IgD-negative memory B cell (primary cell): ENCODE data around the gene SHB. TPM values are rescaled to one million over a fixed set of nuclear protein-coding genes. Genes with fewer than 3 reads are reported as not detected.

Source experiments
- H3K27ac Mint-ChIP-seq, 3 donors: one replicate each; pipeline ENCODE4 v1.8.0; 2020 to 2022; ENCODE audit warnings: mild to moderate bottlenecking in 3 of 3, mixed read lengths in 3 of 3, moderate library complexity in 1 of 3
- H3K27me3 Mint-ChIP-seq: one replicate; pipeline ENCODE4 v1.8.0; 2021; ENCODE audit warnings: mixed read lengths
- H3K36me3 Mint-ChIP-seq: one replicate; pipeline ENCODE4 v1.8.0; 2020; ENCODE audit warnings: mild to moderate bottlenecking, mixed read lengths
- H3K4me1 Mint-ChIP-seq, 3 donors: one replicate each; pipeline ENCODE4 v1.8.0; 2020 to 2022; ENCODE audit warnings: mixed read lengths in 3 of 3, mild to moderate bottlenecking in 1 of 3
- H3K4me3 Mint-ChIP-seq, 4 donors: one replicate each; pipeline ENCODE4 v1.8.0; 2020 to 2022; ENCODE audit warnings: mild to moderate bottlenecking in 4 of 4, mixed read lengths in 4 of 4, moderate library complexity in 3 of 4
- H3K9me3 Mint-ChIP-seq, 3 donors: one replicate each; pipeline ENCODE4 v1.8.0; 2020 to 2021; ENCODE audit warnings: mixed read lengths in 3 of 3, mild to moderate bottlenecking in 1 of 3
- polyA plus RNA-seq: library from polyadenylated mRNA; unstranded; fragments of 300-500 nt; fragmentation: Illumina TruSeq; gene quantifications from one replicate; pipeline ENCODE4 v1.2.3, GENCODE V29; 2021

Gene SHB
- polyA plus RNA-seq, 1 donor from 2014 or later = not detected

- Mint-ChIP-seq H3K4me1 (peaks cover 0 to 5% (median 3%) of the 10 kb centered on the region in 3 donors), H3K36me3 (peaks cover 4% of the 10 kb centered on the region), H3K27ac (no peak overlapping the region), H3K4me3 (no peak overlapping the region), H3K9me3 (peaks cover 0 to 2% (median 0%) of the 10 kb centered on the region in 3 donors), H3K27me3 (no peaks in the 10 kb centered on the region)
Measured at GRCh38 chr9:37880916-37881479, 188.0 kb downstream of the SHB start.

GRCh38 chr9:37876376-37876775 is 192.7 kb downstream of the SHB start:
- Mint-ChIP-seq H3K9me3 (peaks cover 0 to 2% (median 0%) of the 10 kb centered on the region in 3 donors), H3K4me3 (no peak overlapping the region), H3K27ac (no peak overlapping the region), H3K4me1 (peaks cover 0 to 3% (median 0%) of the 10 kb centered on the region in 3 donors), H3K27me3 (no peaks in the 10 kb centered on the region), H3K36me3 (peaks cover 3% of the 10 kb centered on the region)

GRCh38 chr9:37873955-37874354 is 195.1 kb downstream of the SHB start:
- no peak overlapping the region for H3K27ac Mint-ChIP-seq
- H3K36me3 Mint-ChIP-seq = peaks cover 3% of the 10 kb centered on the region
- H3K4me1 Mint-ChIP-seq = no peaks in the 10 kb centered on the region
- H3K4me3 Mint-ChIP-seq = no peak overlapping the region
- no peaks in the 10 kb centered on the region for H3K27me3 Mint-ChIP-seq
- peaks cover 0 to 2% (median 0%) of the 10 kb centered on the region in 3 donors for H3K9me3 Mint-ChIP-seq

- H3K27ac Mint-ChIP-seq = no peak overlapping the region
- no peaks in the 10 kb centered on the region for H3K4me1 Mint-ChIP-seq
- H3K9me3 Mint-ChIP-seq = no peaks in the 10 kb centered on the region
- H3K27me3 Mint-ChIP-seq = no peaks in the 10 kb centered on the region
- no peak overlapping the region for H3K4me3 Mint-ChIP-seq
- peaks cover 3% of the 10 kb centered on the region for H3K36me3 Mint-ChIP-seq
Measured at GRCh38 chr9:37870799-37871176, 198.2 kb downstream of the SHB start.

- H3K4me1 Mint-ChIP-seq = no peaks in the 10 kb centered on the region
- H3K27ac Mint-ChIP-seq = no peak overlapping the region
- H3K9me3 Mint-ChIP-seq = no peaks in the 10 kb centered on the region
- no peaks in the 10 kb centered on the region for H3K27me3 Mint-ChIP-seq
- no peak overlapping the region for H3K4me3 Mint-ChIP-seq
- H3K36me3 Mint-ChIP-seq = no peaks in the 10 kb centered on the region
Measured at GRCh38 chr9:37870081-37870798, 198.8 kb downstream of the SHB start.

Other genes with a start within 250 kb of the SHB start
- 13.1 TPM for gene SLC25A51, start 165.1 kb downstream of the SHB start, polyA plus RNA-seq